ENCODE measurements around the gene JSRP1.

The JSRP1 gene

GRCh38 chr19:2231621-2232221, 24.5 kb downstream of the JSRP1 start:
- no peak for DNase-seq

- DNase-seq: no peak
These were observed 25.2 kb downstream of the JSRP1 start for GRCh38 chr19:2230807-2231533.

- DNase-seq: no peak
These were observed 26.1 kb downstream of the JSRP1 start for GRCh38 chr19:2230033-2230531.

- DNase-seq: no peak
These were observed 26.8 kb downstream of the JSRP1 start for GRCh38 chr19:2229103-2230032.

GRCh38 chr19:2228157-2229030, 27.8 kb downstream of the JSRP1 start:
- no peak for DNase-seq

GRCh38 chr19:2227415-2228156, 28.6 kb downstream of the JSRP1 start:
- no peak for DNase-seq

GRCh38 chr19:2226840-2227360, 29.3 kb downstream of the JSRP1 start:
- DNase-seq: no peak

- DNase-seq: no peak
These were observed 30.0 kb downstream of the JSRP1 start for GRCh38 chr19:2226051-2226839.

GRCh38 chr19:2225415-2226050, 30.7 kb downstream of the JSRP1 start:
- no peak for DNase-seq

- no peak for DNase-seq
These were observed 31.4 kb downstream of the JSRP1 start for GRCh38 chr19:2224754-2225349.

- no peak for DNase-seq
These were observed 32.3 kb downstream of the JSRP1 start for GRCh38 chr19:2223959-2224358.

- DNase-seq: no peak
These were observed 32.8 kb downstream of the JSRP1 start for GRCh38 chr19:2223391-2223790.

GRCh38 chr19:2221918-2222317, 34.3 kb downstream of the JSRP1 start:
- DNase-seq: no peak

GRCh38 chr19:2221250-2221831, 34.9 kb downstream of the JSRP1 start:
- DNase-seq: no peak

GRCh38 chr19:2219726-2220125, 36.5 kb downstream of the JSRP1 start:
- no peak for DNase-seq

GRCh38 chr19:2217591-2217990, 38.6 kb downstream of the JSRP1 start:
- DNase-seq: no peak

- no peak for DNase-seq
These were observed 39.6 kb downstream of the JSRP1 start for GRCh38 chr19:2216361-2217225.

- peak in 1 of 2 donors; percentile 23 for DNase-seq
These were observed 40.9 kb downstream of the JSRP1 start for GRCh38 chr19:2215281-2215751.

Data from stimulated activated CD4-positive, alpha-beta T cell treated with anti-CD3 and anti-CD28 coated beads, Interleukin-2, amount 100 ng/mL, for 48 hours (primary cell).